MG63 (cell line): ENCODE data around the gene CDY1. TPM values are rescaled to one million over a fixed set of nuclear protein-coding genes. Genes with fewer than 3 reads are reported as not detected.
"Not testable (repeated sequence)": the region's sequence is repeated elsewhere in the genome, so short reads cannot be mapped to it uniquely, and the experiment has no call there.

Experiments
- DNase-seq: peaks from one replicate; pipeline ENCODE4 v3.0.0-alpha.2; 2020
- H3K27me3 ChIP-seq: fragments of 250-450 bp; sonication (Bioruptor Pico); 2 replicates; pipeline ENCODE4 v1.5.1; 2020; ENCODE audit warnings: mild to moderate bottlenecking, moderate library complexity
- H3K36me3 ChIP-seq: fragments of 250-450 bp; sonication (Bioruptor Pico); 2 replicates; pipeline ENCODE4 v1.5.1; 2020; ENCODE audit warnings: mild to moderate bottlenecking, moderate library complexity
- H3K4me3 ChIP-seq: fragments of 250-450 bp; sonication (Bioruptor Pico); 2 replicates; pipeline ENCODE4 v1.5.1; 2020; ENCODE audit warnings: mild to moderate bottlenecking, moderate library complexity
- H3K9me3 ChIP-seq: fragments of 250-450 bp; sonication (Bioruptor Pico); 2 replicates; pipeline ENCODE4 v1.5.1; 2020; ENCODE audit warnings: mild to moderate bottlenecking, moderate library complexity
- total RNA-seq: library from RNA; depleted of rRNA; stranded (reverse); fragments of >200 nt; shearing (Covaris generic); gene quantifications from 2 replicates; pipeline ENCODE4 v1.2.3, GENCODE V29; 2014; ENCODE audit warnings: low replicate concordance; rRNA removed

Gene CDY1, protein sequence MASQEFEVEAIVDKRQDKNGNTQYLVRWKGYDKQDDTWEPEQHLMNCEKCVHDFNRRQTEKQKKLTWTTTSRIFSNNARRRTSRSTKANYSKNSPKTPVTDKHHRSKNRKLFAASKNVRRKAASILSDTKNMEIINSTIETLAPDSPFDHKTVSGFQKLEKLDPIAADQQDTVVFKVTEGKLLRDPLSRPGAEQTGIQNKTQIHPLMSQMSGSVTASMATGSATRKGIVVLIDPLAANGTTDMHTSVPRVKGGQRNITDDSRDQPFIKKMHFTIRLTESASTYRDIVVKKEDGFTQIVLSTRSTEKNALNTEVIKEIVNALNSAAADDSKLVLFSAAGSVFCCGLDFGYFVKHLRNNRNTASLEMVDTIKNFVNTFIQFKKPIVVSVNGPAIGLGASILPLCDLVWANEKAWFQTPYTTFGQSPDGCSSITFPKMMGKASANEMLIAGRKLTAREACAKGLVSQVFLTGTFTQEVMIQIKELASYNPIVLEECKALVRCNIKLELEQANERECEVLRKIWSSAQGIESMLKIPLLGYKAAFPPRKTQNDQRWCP
- not detected in 2 replicates for total RNA-seq

DNA sequence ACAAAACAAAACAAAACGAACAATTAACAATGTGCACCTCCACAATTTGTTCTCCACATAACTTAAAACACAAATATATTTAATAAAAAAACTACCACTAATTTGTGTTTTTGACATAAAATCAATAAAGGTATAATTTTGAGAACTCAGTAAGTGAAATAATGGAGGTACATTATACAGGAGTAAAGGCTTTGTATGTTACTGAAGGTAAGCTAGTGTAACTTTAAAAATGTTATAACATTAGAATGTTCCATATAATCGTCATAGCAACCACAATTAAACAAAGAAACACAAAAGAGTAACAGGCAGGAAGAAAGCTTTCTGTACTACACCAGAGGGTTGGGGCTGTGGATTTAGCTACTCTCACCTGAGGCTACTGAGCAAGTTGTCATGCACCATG is at the start of gene CDY1:
Gene CDY1, plus strand, starts transcription at position 301 of the 400 bp plus-strand sequence. CDS start 326 bp downstream, outside the sequence.
- DNase-seq, H3K9me3 ChIP-seq, H3K36me3 ChIP-seq, H3K4me3 ChIP-seq, H3K27me3 ChIP-seq: not testable (repeated sequence)

DNA sequence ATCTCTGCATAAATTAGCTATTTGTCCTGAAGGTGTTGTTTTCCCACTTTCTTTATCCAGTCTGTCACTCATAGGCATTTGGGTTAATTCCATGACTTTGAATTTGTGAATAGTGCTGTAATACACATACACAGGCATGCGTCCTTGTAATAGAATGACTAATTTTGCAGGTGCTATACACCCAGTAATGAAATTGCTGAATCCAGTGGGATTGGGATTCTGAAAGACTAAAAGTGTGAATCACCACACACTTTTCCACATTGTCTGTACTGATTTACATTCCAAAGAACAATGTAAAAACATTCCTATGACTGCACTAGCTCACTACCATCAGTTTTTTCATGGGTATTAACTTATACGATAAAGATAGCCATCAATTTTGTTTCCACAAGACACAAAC is 28.6 kb upstream of the CDY1 start:
- not testable (repeated sequence) for DNase-seq, H3K4me3 ChIP-seq, H3K36me3 ChIP-seq, H3K27me3 ChIP-seq, H3K9me3 ChIP-seq

DNA sequence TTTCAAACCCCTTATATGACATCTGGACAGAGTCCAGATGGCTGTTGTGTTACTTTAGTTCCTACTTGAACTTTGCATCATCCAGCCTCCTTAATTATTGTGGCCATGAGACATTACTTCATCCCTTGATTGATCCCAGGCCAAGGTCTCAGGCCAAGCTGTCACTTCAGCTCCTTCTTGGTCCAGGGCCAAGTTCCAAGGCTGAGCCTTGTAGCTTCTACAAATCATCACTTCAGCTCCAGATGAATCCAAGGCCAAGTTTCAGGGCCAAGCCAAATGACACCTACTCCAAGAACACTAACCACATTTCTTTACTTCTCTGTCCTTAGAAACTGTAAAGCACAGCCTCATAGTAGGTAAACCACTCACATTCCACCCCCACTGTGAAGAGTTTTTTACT is 1.7 kb upstream of the CDY1 start:
- DNase-seq, H3K27me3 ChIP-seq: not testable (repeated sequence)

DNA sequence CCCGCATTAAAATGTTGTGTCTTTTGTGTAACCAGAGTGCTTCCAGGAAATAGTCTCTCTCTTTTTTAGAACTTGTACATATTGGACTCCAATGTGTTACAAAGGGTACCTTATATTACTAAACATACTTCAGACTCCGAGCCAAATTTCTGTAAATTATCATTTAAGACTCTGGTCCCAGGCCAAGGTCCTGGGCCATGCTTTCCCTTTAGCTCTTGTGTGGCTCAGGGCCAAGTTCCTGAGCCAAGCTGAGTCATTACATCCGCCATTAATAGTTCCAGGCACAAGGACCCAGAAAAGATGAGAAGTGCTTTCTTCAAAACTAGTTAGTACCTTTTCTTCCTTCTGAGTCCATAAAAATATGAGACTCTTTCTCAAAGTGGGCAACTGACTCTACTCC is 4.6 kb downstream of the CDY1 start:
- not testable (repeated sequence) for H3K4me3 ChIP-seq, H3K27me3 ChIP-seq, H3K9me3 ChIP-seq, H3K36me3 ChIP-seq, DNase-seq

More for the DNA sequence above, 1.7 kb upstream of the CDY1 start:
- not testable (repeated sequence) for H3K9me3 ChIP-seq, H3K4me3 ChIP-seq, H3K36me3 ChIP-seq

DNA sequence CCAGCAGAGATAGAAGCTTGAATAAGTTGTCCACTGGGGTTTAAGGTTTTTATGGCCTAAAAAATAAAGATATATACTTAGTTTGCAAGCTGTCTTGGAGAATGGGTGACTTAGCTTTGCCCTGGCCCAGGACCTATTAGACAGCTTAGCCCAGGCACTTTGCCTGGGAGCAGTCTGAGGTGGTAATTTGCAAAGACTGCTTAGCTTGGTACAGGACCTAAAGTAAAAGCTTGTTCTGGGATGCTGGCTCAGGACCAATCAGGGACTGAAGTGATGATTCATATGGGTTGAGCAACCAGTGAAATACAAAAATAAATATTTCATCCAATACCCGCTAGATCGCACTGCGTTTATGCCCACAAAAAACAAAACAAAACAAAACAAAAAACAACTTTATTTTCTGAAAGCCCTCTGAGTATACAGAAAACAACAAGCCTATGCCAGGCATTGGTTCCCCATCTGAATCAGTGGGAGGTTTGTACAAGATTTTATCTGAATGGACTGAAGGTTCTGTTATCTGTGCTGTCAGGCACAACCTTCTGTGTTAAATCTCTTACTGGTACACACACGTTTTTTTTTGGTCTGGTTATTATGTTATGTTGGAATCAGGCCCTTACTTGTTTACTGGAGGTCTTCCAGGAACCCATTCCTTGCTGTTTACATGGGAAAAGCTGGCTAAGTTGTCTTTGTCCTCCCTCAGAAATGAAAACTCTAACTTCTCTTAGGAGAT is 8.6 kb downstream of the CDY1 start:
- H3K9me3 ChIP-seq, DNase-seq, H3K36me3 ChIP-seq, H3K27me3 ChIP-seq, H3K4me3 ChIP-seq: not testable (repeated sequence)

DNA sequence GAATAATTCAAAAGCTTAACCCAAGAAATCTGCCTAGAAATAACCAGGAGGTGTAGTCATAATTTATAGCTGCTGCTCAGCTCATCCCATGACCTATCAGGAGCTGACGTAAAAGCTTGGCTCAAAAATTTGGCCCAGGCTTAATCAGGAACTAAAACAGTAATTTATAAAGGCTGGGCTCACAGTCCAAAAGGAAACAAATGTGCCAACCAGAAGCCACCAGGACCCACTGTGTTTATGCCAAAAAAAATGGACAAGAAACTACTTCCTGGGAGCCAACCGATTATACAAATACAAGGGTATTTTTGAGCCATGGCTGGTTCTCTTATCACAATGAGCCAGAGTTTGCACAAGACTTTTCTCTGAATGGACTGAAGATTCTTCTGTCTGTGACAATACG is 17.9 kb downstream of the CDY1 start:
- H3K4me3 ChIP-seq, DNase-seq, H3K27me3 ChIP-seq, H3K9me3 ChIP-seq, H3K36me3 ChIP-seq: not testable (repeated sequence)

DNA sequence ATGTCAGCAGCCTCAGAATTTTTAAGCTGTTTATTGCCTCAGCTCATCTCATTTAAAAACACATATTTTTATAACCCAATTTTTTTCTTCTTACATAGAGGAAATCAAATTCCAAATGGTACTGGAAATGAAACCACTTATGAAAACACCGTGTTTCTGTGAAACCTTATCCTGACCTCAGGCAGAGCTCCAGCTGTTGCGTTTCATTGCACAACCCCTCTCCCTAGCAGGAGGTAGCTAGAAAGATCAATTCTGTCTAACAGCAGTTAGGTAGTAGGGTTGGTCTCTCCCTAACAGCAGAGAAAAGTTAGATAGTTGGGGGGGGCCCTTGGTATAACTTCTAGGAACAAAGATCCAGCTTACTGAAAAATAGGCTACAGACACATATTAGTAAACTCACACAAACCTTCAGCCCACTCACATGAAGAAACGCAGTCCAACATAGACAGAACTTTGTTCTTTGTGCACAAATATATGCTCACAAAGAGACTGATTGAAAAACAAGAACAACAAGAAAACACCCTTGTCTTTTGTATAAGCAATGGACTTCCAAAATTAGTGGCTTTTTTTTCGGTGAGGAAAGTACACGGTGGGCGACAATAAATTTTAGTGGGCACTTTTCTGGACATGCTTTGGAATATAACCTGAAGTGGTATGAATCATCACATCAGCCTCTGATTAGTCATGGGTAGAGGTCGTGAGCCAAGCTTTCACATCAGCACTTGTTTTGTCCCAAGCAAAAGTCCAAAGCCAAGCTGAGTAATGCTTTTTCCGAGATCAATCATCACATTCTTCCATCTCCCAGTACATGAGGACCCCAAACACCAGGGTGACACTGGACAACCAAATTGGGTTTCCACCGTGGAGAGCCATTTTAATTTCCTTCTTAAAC is 21.4 kb downstream of the CDY1 start:
- not testable (repeated sequence) for DNase-seq, H3K4me3 ChIP-seq, H3K36me3 ChIP-seq, H3K27me3 ChIP-seq, H3K9me3 ChIP-seq
